Keratinocyte (primary cell): ENCODE results near the gene EMP2.

Experiments
- EZH2 ChIP-seq: IDR thresholded peaks from one replicate; pipeline ENCODE4 v1.6.1; 2012; ENCODE audit warnings: inconsistent platforms, mild to moderate bottlenecking, low read length, moderate library complexity
- TF ChIP-seq, protein P1 (sequence below), 3 experiments: IDR thresholded peaks in 1 of 3; conservative IDR thresholded peaks in 1 of 3; optimal IDR thresholded peaks in 1 of 3; 2 replicates in 2 of 3; 3 replicates in 1 of 3; pipeline versions ENCODE3 to v1.5.1; 2011; ENCODE audit warnings: low read length in 3 of 3, mild to moderate bottlenecking in 3 of 3, moderate library complexity in 2 of 3, control low read depth in 1 of 3, inconsistent platforms in 1 of 3; ENCODE audit not compliant: insufficient read depth in 2 of 3; ENCODE audit errors: extremely low read depth in 1 of 3

DNA sequence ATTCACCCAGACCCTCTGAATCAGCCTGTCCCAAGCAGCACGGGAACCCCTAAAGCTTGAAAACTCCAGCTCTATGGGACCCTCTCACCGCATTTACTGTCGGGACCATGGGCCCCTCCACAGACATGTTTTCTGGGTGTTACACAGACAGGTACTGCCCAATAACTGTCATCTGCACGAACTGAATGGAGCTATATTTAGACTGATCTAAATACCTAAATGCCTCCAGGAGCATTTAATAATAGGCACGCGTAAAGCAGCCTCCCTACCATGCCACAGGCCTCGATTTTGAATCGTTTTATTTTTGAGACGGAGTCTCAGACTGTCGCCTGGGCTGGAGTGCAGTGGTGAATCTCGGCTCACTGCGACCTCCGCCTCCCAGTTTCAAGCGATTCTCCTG, 49.7 kb downstream of the EMP2 start:
- TF ChIP-seq, protein P1, sequence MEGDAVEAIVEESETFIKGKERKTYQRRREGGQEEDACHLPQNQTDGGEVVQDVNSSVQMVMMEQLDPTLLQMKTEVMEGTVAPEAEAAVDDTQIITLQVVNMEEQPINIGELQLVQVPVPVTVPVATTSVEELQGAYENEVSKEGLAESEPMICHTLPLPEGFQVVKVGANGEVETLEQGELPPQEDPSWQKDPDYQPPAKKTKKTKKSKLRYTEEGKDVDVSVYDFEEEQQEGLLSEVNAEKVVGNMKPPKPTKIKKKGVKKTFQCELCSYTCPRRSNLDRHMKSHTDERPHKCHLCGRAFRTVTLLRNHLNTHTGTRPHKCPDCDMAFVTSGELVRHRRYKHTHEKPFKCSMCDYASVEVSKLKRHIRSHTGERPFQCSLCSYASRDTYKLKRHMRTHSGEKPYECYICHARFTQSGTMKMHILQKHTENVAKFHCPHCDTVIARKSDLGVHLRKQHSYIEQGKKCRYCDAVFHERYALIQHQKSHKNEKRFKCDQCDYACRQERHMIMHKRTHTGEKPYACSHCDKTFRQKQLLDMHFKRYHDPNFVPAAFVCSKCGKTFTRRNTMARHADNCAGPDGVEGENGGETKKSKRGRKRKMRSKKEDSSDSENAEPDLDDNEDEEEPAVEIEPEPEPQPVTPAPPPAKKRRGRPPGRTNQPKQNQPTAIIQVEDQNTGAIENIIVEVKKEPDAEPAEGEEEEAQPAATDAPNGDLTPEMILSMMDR (optimal IDR thresholded peaks at IDR 0.05 in 1 of 3, IDR thresholded peaks at IDR 0.05 in 1 of 3, conservative IDR thresholded peaks at IDR 0.05 in 1 of 3; ENCODE audit: extremely low read depth in 1 of 3, insufficient read depth in 2 of 3, low read length in 3 of 3), result no peak
- TF ChIP-seq EZH2, result no peak
